Measurements from ENCODE around the gene PSKH1. TPM values are rescaled to one million over a fixed set of nuclear protein-coding genes. Genes with fewer than 3 reads are reported as not detected.
A peak's percentile ranks its signal among the peaks of the same experiment; 100 is the strongest.

The PSKH1 gene
- polyA plus RNA-seq, 2 of the 4 experiments (the other 2 are of a cell fraction): 15.1 to 15.8 TPM

DNA sequence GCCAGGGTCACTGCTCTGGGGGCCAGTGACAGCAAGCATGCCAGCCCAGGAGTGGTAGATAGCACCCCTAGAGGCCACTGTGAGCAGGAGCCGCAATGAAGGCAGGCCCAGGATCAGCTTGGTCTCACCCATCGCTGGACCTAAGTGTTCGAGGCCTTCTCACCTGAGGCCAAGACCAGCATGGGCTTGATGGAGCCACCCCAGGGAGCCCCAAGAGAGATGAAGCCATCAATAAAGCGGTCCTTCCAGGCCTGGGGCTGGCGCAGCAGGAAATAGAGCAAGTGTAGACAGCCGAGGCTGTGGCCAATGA, 49.1 kb downstream of the PSKH1 start:
- H3K4me3 ChIP-seq: no peak overlapping the region
- WGBS (ENCODE audit: missing lambda C conversion rate): 74% methylated on average over 3 of the region's 6 CpGs
- peak; percentile 79 to 85 for ATAC-seq
- no peaks in the 10 kb centered on the region for H3K9me3 ChIP-seq
- DNase-seq (ENCODE audit: low read depth in 1 of 2, low spot score in 1 of 2): peak; percentile 66 to 67
- peaks cover 4% of the 10 kb centered on the region; the same call in 2 of the 3 replicates for H3K4me1 ChIP-seq
- ChIA-PET POLR2A (no interaction called here), CTCF (interaction anchor here (0.6 to 5.2 kb wide), 22 partner anchors 9 to 421 kb away, joined by 3 to 54 read pairs (median 3); no protein-coding TSS in a partner anchor)
- no peak overlapping the region for H3K4me2 ChIP-seq
- H3K27ac ChIP-seq: no peak overlapping the region
- TF ChIP-seq, protein P1, sequence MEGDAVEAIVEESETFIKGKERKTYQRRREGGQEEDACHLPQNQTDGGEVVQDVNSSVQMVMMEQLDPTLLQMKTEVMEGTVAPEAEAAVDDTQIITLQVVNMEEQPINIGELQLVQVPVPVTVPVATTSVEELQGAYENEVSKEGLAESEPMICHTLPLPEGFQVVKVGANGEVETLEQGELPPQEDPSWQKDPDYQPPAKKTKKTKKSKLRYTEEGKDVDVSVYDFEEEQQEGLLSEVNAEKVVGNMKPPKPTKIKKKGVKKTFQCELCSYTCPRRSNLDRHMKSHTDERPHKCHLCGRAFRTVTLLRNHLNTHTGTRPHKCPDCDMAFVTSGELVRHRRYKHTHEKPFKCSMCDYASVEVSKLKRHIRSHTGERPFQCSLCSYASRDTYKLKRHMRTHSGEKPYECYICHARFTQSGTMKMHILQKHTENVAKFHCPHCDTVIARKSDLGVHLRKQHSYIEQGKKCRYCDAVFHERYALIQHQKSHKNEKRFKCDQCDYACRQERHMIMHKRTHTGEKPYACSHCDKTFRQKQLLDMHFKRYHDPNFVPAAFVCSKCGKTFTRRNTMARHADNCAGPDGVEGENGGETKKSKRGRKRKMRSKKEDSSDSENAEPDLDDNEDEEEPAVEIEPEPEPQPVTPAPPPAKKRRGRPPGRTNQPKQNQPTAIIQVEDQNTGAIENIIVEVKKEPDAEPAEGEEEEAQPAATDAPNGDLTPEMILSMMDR (IDR thresholded peaks at IDR 0.05): peak; percentile 55
- TF ChIP-seq EHF (CRISPR knock-in tag; IDR thresholded peaks at IDR 0.05) (no peak), KDM5A (IDR thresholded peaks at IDR 0.05) (no peak), TFCP2L1 (CRISPR knock-in tag; IDR thresholded peaks at IDR 0.05) (no peak), RAD21 (conservative IDR thresholded peaks at IDR 0.05 in 1 of 2, IDR thresholded peaks at IDR 0.05 in 1 of 2) (peak; percentile 33 to 47; a peak in 3 of 5 replicates)
- TF ChIP-seq, protein P2, sequence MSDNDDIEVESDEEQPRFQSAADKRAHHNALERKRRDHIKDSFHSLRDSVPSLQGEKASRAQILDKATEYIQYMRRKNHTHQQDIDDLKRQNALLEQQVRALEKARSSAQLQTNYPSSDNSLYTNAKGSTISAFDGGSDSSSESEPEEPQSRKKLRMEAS (IDR thresholded peaks at IDR 0.05): 0 out of 2 replicates have a peak, but pooled peaks have one; percentile 25
- TF ChIP-seq, protein P3, sequence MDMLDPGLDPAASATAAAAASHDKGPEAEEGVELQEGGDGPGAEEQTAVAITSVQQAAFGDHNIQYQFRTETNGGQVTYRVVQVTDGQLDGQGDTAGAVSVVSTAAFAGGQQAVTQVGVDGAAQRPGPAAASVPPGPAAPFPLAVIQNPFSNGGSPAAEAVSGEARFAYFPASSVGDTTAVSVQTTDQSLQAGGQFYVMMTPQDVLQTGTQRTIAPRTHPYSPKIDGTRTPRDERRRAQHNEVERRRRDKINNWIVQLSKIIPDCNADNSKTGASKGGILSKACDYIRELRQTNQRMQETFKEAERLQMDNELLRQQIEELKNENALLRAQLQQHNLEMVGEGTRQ (IDR thresholded peaks at IDR 0.05): no peak
- TF ChIP-seq, protein P4, sequence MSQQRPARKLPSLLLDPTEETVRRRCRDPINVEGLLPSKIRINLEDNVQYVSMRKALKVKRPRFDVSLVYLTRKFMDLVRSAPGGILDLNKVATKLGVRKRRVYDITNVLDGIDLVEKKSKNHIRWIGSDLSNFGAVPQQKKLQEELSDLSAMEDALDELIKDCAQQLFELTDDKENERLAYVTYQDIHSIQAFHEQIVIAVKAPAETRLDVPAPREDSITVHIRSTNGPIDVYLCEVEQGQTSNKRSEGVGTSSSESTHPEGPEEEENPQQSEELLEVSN (IDR thresholded peaks at IDR 0.05; ENCODE audit: borderline replicate concordance, low read depth): no peak
- no peak for FAIRE-seq

DNA sequence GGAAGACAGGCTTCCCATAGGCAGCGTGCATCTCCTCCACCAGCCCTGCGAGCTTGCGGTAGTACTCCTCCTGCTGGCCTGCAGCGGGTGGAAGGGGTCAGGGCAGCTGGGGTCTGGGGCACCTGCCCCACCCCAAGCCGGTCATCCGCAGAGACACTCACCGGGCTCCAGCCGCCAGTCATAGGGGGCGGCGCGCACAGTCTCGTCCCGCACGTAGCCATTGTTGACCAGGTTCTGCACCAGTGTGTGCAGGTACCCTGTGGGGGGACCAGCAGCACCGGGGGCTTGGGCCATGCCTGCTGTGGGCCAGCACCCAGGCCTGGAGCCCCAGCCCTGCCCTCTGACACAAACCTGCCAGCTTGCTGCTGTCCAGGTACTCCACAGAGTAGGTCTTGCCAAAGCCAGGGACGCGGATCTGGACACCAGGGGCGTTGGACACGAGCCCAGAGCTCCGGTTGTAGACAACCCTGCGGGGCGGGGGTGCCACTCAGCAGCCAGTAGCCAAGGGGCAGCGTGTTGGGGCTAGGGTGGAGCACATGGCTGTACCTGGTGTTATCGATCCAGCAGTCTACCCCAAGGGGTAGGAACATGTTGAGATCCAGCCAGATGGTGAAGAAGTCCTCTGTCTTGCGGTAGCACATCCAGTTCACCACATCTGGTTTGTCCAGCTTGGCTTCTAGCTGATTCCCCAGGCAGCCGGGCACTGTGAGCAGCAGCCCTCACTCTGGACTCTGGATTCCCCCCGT, 49.6 kb downstream of the PSKH1 start:
- FAIRE-seq (no peak), DNase-seq (ENCODE audit: low read depth in 1 of 2, low spot score in 1 of 2) (no peak), ATAC-seq (peak in 1 of 2 experiments; percentile 30; a peak in 3 of 6 replicates)
- TF ChIP-seq TFCP2L1 (CRISPR knock-in tag; IDR thresholded peaks at IDR 0.05): no peak
- TF ChIP-seq, protein P2 (IDR thresholded peaks at IDR 0.05): 0 out of 2 replicates have a peak, but pooled peaks have one; percentile 6
- Histone ChIP-seq H3K4me1 (no peaks in the 10 kb centered on the region), H3K4me3 (no peak overlapping the region), H3K27ac (no peak overlapping the region), H3K9me3 (no peaks in the 10 kb centered on the region), H3K4me2 (no peak overlapping the region)
- WGBS (ENCODE audit: missing lambda C conversion rate): 92% methylated on average over 24 of the region's 27 CpGs
- ChIA-PET POLR2A (no interaction called here), CTCF (interaction anchor here (0.6 to 5.2 kb wide), 22 partner anchors 10 to 421 kb away, joined by 3 to 54 read pairs (median 4); no protein-coding TSS in a partner anchor)

DNA sequence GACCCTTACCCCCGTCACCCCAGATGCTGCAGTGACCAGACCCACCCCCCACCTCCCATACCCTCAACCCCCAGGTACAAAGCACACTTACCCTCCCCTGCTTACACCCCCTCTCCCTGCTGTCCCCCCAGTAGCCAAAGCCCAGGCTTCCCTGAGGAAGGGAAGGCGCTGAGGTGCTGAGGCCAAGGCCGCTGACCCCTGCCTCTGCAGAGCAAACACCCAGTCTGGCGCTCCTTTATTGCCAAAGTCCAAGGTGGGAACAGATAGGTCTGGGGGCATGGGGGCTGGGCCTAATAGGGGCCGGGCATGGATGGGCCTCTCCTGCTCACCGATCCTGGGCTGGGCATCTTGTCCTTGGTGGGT, 50.2 kb downstream of the PSKH1 start:
- POLR2A ChIA-PET: no interaction called here
- no peak overlapping the region for H3K4me3 ChIP-seq
- H3K4me1 ChIP-seq: no peaks in the 10 kb centered on the region
- CTCF ChIA-PET: interaction anchor here (0.6 to 5.2 kb wide), 9 partner anchors 10 to 284 kb away, joined by 3 to 54 read pairs (median 5); no protein-coding TSS in a partner anchor
- no peak for ATAC-seq
- TF ChIP-seq EHF (CRISPR knock-in tag; IDR thresholded peaks at IDR 0.05) (no peak), ESRRA (IDR thresholded peaks at IDR 0.05; ENCODE audit: borderline replicate concordance, low read length) (no peak), MAZ (IDR thresholded peaks at IDR 0.05; ENCODE audit: borderline replicate concordance, low read depth, low read length) (no peak), RARB (CRISPR knock-in tag; IDR thresholded peaks at IDR 0.05) (no peak), GATA3 (IDR thresholded peaks at IDR 0.05; ENCODE audit: borderline replicate concordance) (no peak)
- no peak for DNase-seq (ENCODE audit: low read depth in 1 of 2, low spot score in 1 of 2)
- H3K9me3 ChIP-seq: no peaks in the 10 kb centered on the region
- WGBS (ENCODE audit: missing lambda C conversion rate): 81% methylated on average over 4 of the region's 6 CpGs
- no peak overlapping the region for H3K4me2 ChIP-seq
- H3K27ac ChIP-seq: no peak overlapping the region
- no peak for FAIRE-seq
